HG03469 (cell line): ENCODE results near the gene THBS2.

Experiments
- ATAC-seq: cut with Tn5 transposase; IDR thresholded peaks from one replicate; pipeline ENCODE4 v1.9.1; 2021; ENCODE audit warnings: mild to moderate bottlenecking, moderate library complexity, moderate number of reproducible peaks; ENCODE audit not compliant: unreplicated experiment

The THBS2 gene

GRCh38 chr6:169168302-169168630, 85.4 kb downstream of the THBS2 start:
- no peak for ATAC-seq

- no peak for ATAC-seq
Observed at GRCh38 chr6:169167581-169168301, 85.9 kb downstream of the THBS2 start.

- ATAC-seq: no peak
Observed at GRCh38 chr6:169166896-169167580, 86.6 kb downstream of the THBS2 start.
